Left renal cortex interstitium (tissue), 4 donors: ENCODE results near the gene POLR2H. TPM values are rescaled to one million over a fixed set of nuclear protein-coding genes. Genes with fewer than 3 reads are reported as not detected.

ENCODE experiments used
- polyA plus RNA-seq, 4 donors: library from polyadenylated mRNA; unstranded; fragments of 120-200 nt; gene quantifications; one replicate each; pipeline ENCODE4 v1.2.1, GENCODE V29; 2013; ENCODE audit not compliant: insufficient read length in 4 of 4

Gene POLR2H
- polyA plus RNA-seq, 4 donors, result 81.9 to 120 (median 101) TPM

Other genes with a start within 250 kb of the POLR2H start
- 10 to 100 TPM; 42.7 to 57.6 (median 52.9) TPM for gene EIF2B5, start 226.4 kb upstream of the POLR2H start, polyA plus RNA-seq
- 100 to 1,000 TPM in 1 of 4 donors, 10 to 100 TPM in 3; 61.3 to 108 (median 82.1) TPM for gene DVL3, start 206.3 kb upstream of the POLR2H start, polyA plus RNA-seq
- 100 to 1,000 TPM; 337 to 397 (median 345) TPM for gene AP2M1, start 186.9 kb upstream of the POLR2H start, polyA plus RNA-seq
- 10 to 100 TPM; 52.0 to 70.9 (median 65.5) TPM for gene ABCF3, start 175.5 kb upstream of the POLR2H start, polyA plus RNA-seq
- gene VWA5B2, start 132.1 kb upstream of the POLR2H start, polyA plus RNA-seq, result 1 to 10 TPM; 1.8 to 2.8 (median 2.2) TPM
- 10 to 100 TPM; 29.1 to 40.4 (median 34.3) TPM for gene ALG3, start 112.7 kb upstream of the POLR2H start, polyA plus RNA-seq
- 1 to 10 TPM; 2.3 to 3.8 (median 2.8) TPM for gene EEF1AKMT4, start 112.0 kb upstream of the POLR2H start, polyA plus RNA-seq
- under 1 TPM; 0.13 to 0.36 (median 0.22) TPM for gene CAMK2N2, start 100.2 kb upstream of the POLR2H start, polyA plus RNA-seq
- under 1 TPM in 2 of 4 donors, not detected in 2; 0.08 to 0.14 TPM for gene ECE2, start 85.7 kb upstream of the POLR2H start, polyA plus RNA-seq
- gene PSMD2, start 62.5 kb upstream of the POLR2H start, polyA plus RNA-seq, result 100 to 1,000 TPM; 211 to 228 (median 220) TPM
- gene EIF4G1, start 47.1 kb upstream of the POLR2H start, polyA plus RNA-seq, result 100 to 1,000 TPM; 161 to 227 (median 197) TPM
- 10 to 100 TPM in 3 of 4 donors, 1 to 10 TPM in 1; 9.7 to 15.8 (median 13.0) TPM for gene FAM131A, start 24.1 kb upstream of the POLR2H start, polyA plus RNA-seq
- 10 to 100 TPM; 10.2 to 16.3 (median 13.3) TPM for gene CLCN2, start 105 bp upstream of the POLR2H start, polyA plus RNA-seq
- gene THPO, start 16.5 kb downstream of the POLR2H start, polyA plus RNA-seq, result 1 to 10 TPM; 2.0 to 2.7 (median 2.5) TPM
- 10 to 100 TPM; 12.8 to 17.3 (median 14.1) TPM for gene CHRD, start 18.3 kb downstream of the POLR2H start, polyA plus RNA-seq
- 10 to 100 TPM; 25.5 to 32.1 (median 28.7) TPM for gene EPHB3, start 200.1 kb downstream of the POLR2H start, polyA plus RNA-seq